Caki2 (cell line): ENCODE data around the gene RASGRP1. TPM values are rescaled to one million over a fixed set of nuclear protein-coding genes. Genes with fewer than 3 reads are reported as not detected.

ENCODE experiments used
- DNase-seq: peaks from one replicate; pipeline ENCODE4 v3.0.0-alpha.2; 2015; ENCODE audit warnings: low read depth
- in situ Hi-C: cut with HindIII; loops from 2 replicates; pipeline ENCODE4 v1.10.0; 2016; ENCODE audit warnings: low sequenced_read_pairs, low pct_unique_long_range_greater_than_20kb, mixed read lengths
- total RNA-seq: library from RNA; depleted of rRNA; stranded (reverse); fragments of >200 nt; shearing (Covaris generic); gene quantifications from 2 replicates; pipeline ENCODE4 v1.2.3, GENCODE V29; 2014; ENCODE audit warnings: low replicate concordance

RASGRP1 gene
- total RNA-seq, 1 experiment from 2014 or later, result 0.30 TPM

- DNase-seq, result no peak
- in situ Hi-C loops, result no loop called here
Observed at GRCh38 chr15:38547255-38547997, 17.2 kb downstream of the RASGRP1 start.

GRCh38 chr15:38545179-38545578 lies 19.4 kb downstream of the RASGRP1 start:
- in situ Hi-C loops, result no loop called here
- DNase-seq, result no peak

GRCh38 chr15:38541026-38541425 lies 23.6 kb downstream of the RASGRP1 start:
- DNase-seq, result no peak
- in situ Hi-C loops, result no loop called here

- DNase-seq, result no peak
- in situ Hi-C loops, result no loop called here
Observed at GRCh38 chr15:38540510-38540909, 24.1 kb downstream of the RASGRP1 start.

GRCh38 chr15:38539008-38539343 lies 25.6 kb downstream of the RASGRP1 start:
- in situ Hi-C loops, result no loop called here

GRCh38 chr15:38538328-38539007 lies 26.1 kb downstream of the RASGRP1 start:
- DNase-seq, result no peak
- in situ Hi-C loops, result no loop called here

More at GRCh38 chr15:38539008-38539343, 25.6 kb downstream of the RASGRP1 start:
- DNase-seq, result no peak

GRCh38 chr15:38536201-38536676 lies 28.4 kb downstream of the RASGRP1 start:
- in situ Hi-C loops, result no loop called here
- DNase-seq, result peak; percentile 97

- peak; percentile 50 for DNase-seq
- in situ Hi-C loops, result no loop called here
Observed at GRCh38 chr15:38535491-38536200, 29.0 kb downstream of the RASGRP1 start.

GRCh38 chr15:38534691-38535090 lies 29.9 kb downstream of the RASGRP1 start:
- in situ Hi-C loops, result no loop called here
- no peak for DNase-seq

GRCh38 chr15:38533926-38534325 lies 30.7 kb downstream of the RASGRP1 start:
- DNase-seq, result no peak

GRCh38 chr15:38533416-38533915 lies 31.1 kb downstream of the RASGRP1 start:
- in situ Hi-C loops, result no loop called here
- DNase-seq, result no peak

More at GRCh38 chr15:38533926-38534325, 30.7 kb downstream of the RASGRP1 start:
- in situ Hi-C loops, result no loop called here

GRCh38 chr15:38532728-38533127 lies 31.9 kb downstream of the RASGRP1 start:
- no peak for DNase-seq
- in situ Hi-C loops, result no loop called here

- in situ Hi-C loops, result no loop called here
- DNase-seq, result peak; percentile 76
Observed at GRCh38 chr15:38531509-38531908, 33.1 kb downstream of the RASGRP1 start.

- in situ Hi-C loops, result no loop called here
- peak; percentile 43 for DNase-seq
Observed at GRCh38 chr15:38530113-38530512, 34.5 kb downstream of the RASGRP1 start.

- DNase-seq, result no peak
- in situ Hi-C loops, result no loop called here
Observed at GRCh38 chr15:38528294-38528693, 36.3 kb downstream of the RASGRP1 start.

- in situ Hi-C loops, result no loop called here
- DNase-seq, result no peak
Observed at GRCh38 chr15:38526158-38526557, 38.5 kb downstream of the RASGRP1 start.

GRCh38 chr15:38525489-38525888 lies 39.1 kb downstream of the RASGRP1 start:
- in situ Hi-C loops, result no loop called here

GRCh38 chr15:38524156-38524555 lies 40.5 kb downstream of the RASGRP1 start:
- DNase-seq, result no peak
- in situ Hi-C loops, result no loop called here

More at GRCh38 chr15:38525489-38525888, 39.1 kb downstream of the RASGRP1 start:
- DNase-seq, result no peak

- in situ Hi-C loops, result no loop called here
- DNase-seq, result no peak
Observed at GRCh38 chr15:38522922-38523321, 41.7 kb downstream of the RASGRP1 start.
